ENCODE results near the gene RBP3.

RBP3 gene

DNA sequence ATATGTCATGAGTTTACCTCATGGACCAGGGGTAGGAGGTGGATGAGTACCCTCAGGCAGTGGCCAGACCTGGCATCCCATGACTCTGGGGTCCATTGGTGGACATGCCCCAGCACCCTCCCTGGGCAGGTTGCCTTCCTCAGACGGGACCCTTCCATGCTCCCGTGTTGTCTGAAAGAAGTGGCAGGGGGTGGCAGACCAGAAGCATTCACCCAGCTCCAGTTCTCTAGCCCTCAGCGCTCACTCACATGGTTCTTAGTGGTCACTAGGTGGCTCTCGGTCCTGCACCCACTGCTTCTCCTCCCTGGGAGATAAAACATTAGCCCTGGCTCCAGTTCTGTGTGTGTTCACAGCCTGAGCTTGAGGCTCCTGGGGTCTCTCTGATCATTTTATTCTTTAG is 6.0 kb downstream of the RBP3 start:
- in situ Hi-C loops (cut with MboI; ENCODE audit: low sequenced_read_pairs), result no loop called here

DNA sequence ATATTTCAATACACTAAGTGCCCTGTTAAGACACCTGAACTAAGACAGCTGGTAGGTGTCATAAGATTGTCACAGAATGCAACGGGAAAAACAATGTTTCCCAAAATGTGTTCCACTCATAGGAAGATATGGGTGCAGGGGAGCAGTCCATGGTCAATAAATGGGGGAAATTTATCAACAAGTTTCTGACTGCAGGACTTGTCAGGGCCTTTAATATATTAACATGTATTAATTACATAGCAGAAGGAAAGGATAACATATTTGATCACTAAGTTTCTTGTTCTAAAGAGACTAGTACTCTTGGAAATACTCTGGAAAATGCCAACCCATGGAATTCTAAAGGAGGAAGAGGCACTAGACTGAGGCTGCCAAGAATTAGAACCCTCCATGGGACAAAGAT is 6.7 kb downstream of the RBP3 start:
- in situ Hi-C loops (cut with MboI; ENCODE audit: low sequenced_read_pairs), result no loop called here

DNA sequence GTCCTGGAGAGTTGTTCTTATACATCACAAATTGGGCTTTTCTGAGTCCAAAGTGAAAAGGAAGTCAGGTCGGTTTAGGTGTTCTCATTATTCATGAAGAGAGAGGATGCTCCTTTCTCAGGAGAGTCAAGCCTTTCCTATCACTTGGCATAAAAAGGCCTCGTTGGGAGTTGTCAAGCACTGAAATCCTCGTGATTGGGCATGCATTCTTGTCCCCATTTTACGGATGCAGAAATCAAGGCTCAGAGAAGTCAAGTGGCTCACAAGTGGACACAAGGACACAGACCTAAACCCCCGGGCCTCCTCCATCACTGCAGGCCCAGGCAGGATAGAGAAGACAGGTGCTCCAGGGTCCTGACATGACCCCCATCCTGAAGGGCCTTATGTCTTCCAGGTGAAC is 8.5 kb downstream of the RBP3 start:
- in situ Hi-C loops (cut with MboI; ENCODE audit: low sequenced_read_pairs), result no loop called here

DNA sequence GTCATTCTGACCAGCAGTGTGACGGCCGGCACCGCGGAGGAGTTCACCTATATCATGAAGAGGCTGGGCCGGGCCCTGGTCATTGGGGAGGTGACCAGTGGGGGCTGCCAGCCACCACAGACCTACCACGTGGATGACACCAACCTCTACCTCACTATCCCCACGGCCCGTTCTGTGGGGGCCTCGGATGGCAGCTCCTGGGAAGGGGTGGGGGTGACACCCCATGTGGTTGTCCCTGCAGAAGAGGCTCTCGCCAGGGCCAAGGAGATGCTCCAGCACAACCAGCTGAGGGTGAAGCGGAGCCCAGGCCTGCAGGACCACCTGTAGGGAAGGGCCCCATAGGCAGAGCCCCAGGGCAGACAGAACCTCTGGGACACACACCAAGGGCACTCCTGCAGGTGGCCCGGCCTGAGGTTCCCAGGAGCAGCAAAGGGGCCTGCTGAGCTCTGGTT is 9.0 kb downstream of the RBP3 start:
- in situ Hi-C loops (cut with MboI; ENCODE audit: low sequenced_read_pairs), result no loop called here

DNA sequence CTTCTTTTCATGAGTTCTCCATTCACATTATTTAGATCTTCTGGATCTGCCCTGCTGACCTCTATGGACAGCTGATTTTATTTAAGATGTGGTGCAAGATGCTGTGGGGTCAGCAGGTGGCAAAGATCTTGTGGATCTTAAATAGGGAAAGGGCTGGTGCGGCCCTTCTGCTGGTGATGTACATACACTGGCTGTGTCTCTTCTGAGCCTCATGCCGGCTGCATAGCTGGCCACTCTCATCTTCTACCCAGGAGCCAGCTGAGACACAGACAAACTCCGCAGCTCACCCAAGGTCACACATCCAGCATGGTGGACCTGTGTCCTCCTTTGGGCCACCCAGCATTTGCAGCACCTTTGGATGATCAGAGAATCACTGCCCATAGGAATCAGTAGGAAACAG is 9.7 kb downstream of the RBP3 start:
- in situ Hi-C loops (cut with MboI; ENCODE audit: low sequenced_read_pairs), result no loop called here

DNA sequence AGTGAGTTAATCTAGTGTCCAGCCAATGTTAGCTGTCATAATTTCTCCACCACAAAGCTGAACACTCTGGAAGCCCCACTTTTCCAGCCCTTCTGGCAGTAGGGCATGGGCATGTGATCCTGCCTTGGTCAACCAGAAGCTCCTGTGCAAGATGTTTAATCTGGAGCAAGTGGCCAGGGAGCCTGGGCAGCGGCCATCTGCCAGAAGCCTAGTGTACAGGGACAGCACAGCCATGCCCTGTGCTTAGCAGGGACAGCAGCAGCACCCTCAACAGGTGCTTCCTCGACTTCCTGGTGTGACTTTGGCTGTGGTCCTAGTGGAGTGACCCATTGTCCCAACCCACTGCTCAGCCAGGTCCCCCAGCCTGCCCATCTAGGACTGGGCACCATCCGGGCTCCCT is 10.3 kb downstream of the RBP3 start:
- in situ Hi-C loops (cut with MboI; ENCODE audit: low sequenced_read_pairs), result no loop called here

DNA sequence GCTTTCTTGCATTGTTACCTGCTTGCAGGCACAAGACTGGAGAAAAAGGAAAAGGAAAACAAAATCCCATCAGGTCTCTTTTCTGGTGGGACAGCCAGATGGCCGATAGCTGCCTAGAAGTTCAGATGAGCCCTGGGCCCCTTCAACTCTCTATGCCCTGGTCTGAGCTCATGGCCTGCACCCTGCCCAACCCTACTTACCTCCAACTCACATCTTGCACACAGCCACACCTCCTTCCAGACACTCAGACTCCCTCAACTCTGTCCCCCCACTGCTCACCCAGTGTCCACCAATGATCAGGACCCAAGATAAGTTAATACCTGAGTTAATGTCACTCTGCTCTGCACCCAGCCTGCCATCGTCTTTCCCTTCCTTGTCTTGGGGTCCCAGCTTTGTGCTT is 10.9 kb downstream of the RBP3 start:
- in situ Hi-C loops (cut with MboI; ENCODE audit: low sequenced_read_pairs), result no loop called here

DNA sequence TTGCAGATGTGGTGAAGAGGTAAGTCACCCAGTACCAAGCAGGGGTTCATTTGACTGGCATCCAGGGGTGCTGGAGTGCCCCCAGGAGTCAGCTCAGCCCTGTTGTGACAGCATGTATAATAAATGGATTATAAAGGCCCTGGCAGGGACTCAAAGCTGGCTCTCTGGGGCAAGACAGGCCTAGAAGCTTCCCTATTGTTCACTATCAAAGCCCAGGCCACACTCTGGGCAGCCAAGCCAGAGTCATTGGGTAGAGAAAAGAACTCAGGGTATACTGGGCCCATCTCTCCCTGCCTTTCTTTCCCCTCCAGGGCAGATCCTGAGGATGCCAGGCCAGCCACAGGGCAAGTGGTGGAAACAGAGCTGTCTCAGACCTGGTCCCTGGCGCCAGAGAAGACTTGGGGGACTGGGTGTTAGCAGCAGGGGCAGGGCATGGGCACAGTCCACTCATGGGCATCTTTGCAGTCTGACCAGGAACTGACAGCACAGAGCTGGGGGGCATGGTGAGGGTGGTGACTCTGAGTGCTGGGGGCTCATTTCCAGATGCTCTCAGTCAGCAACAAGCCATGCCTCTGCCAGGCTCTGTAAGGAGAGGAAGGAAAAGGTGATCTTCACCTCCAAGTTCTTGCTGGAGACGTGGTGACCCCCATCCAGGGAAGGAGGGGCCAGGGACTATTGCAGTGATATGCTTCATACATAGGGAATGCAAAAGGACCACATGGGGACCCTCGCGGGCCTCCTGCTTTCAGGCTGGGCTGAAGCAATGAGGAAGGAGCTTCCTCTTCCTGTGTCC is 11.7 kb downstream of the RBP3 start:
- in situ Hi-C loops (cut with MboI; ENCODE audit: low sequenced_read_pairs), result no loop called here

DNA sequence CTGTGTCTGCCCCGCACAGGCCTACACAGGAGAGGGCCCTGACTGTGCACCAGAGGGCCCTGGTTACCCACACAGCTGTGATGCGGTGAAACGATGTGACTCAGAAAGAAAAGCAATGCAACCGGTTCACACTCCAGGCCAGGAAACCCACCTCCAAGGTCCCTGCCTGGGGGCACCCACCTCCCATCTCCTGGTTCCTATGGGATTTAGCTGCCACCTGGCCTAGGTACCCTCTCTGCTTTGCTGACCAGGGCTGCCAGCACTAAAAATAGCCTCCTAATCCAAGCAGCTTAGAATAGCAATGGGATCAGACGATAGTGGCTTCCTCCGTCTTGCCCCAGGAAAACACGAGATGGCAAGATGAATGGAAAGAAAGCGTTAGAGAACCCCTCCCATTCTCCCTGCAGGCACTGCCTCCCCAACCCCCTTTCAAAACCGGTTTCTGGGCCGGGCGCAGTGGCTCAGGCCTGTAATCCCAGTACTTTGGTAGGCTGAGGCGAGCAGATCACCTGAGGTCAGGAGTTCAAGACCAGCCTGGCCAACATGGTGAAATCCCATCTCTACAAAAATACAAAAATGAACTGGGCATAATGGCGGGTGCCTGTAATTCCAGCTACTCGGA is 12.4 kb downstream of the RBP3 start:
- in situ Hi-C loops (cut with MboI; ENCODE audit: low sequenced_read_pairs), result no loop called here

DNA sequence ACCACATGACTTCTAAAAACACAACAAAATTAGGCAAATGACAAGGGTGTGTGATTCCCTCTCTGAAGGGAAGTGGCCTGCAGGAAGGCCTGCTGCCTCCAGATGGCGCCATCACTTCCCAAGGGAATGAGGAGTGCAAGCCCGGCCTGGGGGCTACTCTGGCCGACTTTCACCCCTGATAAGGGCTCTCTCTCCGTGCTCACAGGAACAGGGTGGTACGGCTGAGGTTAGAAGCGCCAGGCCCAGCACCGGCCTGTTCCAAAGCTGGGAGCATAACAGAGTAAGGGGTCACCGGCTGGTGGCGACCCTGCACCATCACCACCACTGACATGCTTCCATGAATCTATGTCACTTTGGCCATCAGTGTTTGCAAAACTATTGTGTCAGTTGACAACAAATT is 13.1 kb downstream of the RBP3 start:
- in situ Hi-C loops (cut with MboI; ENCODE audit: low sequenced_read_pairs), result no loop called here

DNA sequence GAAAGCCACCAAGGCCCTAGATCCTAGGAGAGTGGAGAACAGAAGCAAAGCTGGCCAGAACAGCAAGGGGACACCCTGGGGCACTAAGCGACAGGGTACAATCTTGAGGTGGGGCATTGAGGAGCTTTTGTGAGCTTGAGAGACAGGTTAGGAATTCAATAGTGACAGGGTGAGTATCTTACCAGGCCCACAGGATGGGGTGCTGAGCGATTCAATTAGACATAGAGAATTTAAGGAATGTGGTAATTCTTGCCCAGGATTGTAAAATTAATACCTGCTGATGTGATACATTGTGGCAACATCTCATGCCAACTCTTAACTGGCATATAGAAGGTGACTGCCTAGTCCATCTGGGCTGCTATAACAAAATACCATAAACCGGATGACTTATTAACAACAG is 14.0 kb downstream of the RBP3 start:
- in situ Hi-C loops (cut with MboI; ENCODE audit: low sequenced_read_pairs), result no loop called here

DNA sequence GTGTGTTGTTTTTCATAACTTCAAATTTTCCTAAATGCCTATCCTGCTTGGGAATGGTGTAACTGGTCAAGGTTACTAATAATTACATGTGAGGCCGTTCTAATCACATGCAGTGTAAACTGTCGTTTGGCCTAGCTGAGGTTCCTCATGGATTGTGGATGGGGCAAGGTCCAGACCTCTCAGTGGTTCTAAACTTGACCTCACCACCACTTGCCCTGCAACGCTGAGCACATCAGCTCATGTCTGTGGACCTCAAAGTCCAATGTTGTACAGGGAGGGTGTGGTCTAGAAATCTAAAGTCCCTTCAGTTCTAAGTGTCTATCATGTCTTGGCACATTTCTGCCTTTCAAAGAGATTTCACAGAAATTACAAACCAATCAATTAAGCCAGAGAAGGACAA is 15.6 kb downstream of the RBP3 start:
- in situ Hi-C loops (cut with MboI; ENCODE audit: low sequenced_read_pairs), result no loop called here

DNA sequence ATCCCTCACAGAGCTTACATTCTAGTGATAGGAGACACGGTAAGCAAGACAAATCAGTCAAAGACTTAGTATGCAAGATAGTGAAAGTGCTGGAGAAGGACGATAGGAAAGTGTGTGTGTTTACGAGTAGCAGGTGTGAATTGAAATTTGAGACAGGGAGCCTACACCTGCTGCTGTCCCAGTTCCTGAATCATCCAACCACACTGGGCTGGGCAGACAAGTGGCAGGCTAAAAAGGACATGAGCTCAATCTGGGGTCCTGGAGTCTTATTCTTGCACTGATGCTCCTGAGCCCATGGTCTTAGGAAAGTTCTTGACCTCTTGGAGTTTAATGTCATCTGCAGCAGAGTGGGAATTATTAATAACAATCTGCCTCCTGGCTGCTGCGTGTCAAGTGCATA is 16.2 kb downstream of the RBP3 start:
- in situ Hi-C loops (cut with MboI; ENCODE audit: low sequenced_read_pairs), result no loop called here

DNA sequence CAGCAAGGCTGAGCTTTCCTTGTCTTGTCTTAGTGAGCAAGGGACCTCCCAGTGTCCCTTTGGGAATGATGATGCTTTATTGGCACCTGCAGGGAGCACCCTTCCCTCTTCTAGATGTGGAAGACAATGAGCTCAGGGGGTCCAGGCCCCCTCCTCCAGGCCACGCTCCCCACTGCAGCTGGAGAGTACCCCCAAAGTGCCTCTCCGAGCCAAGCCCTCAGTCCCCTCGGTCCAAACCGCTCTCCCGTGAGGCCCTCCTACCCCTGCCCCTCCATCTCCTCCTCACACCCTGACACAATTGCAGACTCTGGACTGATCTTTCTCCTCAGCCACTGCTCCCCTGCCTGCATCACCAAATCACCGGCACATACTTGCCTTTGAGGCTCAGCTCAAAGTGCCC is 16.7 kb downstream of the RBP3 start:
- in situ Hi-C loops (cut with MboI; ENCODE audit: low sequenced_read_pairs), result no loop called here

DNA sequence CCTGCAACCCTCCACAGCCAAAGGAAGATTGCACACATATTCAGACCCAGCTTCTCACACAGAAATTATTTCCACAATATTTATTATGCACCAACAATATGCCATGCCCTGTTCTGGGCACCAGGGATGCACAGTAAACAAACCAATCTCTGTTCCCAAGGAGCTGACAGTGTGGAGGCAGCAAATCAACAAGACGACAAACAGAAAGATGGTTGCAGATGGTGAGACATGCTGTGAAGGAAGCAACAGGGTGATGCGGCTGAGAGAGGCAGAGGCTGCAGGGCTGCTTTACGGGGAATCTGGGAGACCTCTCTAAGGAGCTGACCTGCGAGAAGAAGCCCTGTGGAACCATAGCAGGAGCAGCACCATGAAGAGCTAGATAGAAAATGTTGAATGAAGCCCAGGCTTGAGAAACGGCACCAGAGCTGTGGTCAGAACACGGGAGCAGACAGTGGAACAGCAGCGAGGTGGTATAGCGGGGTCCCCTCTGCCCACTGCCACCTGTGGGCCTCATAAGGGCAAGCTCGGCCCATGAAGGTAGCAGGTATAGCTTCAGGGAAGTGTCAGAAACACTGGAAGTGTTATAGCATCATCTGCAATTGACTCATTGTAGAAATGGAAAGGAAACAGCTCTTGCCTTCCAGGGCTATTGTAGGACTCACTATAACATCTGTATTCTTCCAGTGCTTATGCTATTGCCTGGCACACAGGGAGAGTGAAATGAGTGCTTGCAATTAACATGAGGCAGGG is 17.4 kb downstream of the RBP3 start:
- in situ Hi-C loops (cut with MboI; ENCODE audit: low sequenced_read_pairs), result no loop called here

DNA sequence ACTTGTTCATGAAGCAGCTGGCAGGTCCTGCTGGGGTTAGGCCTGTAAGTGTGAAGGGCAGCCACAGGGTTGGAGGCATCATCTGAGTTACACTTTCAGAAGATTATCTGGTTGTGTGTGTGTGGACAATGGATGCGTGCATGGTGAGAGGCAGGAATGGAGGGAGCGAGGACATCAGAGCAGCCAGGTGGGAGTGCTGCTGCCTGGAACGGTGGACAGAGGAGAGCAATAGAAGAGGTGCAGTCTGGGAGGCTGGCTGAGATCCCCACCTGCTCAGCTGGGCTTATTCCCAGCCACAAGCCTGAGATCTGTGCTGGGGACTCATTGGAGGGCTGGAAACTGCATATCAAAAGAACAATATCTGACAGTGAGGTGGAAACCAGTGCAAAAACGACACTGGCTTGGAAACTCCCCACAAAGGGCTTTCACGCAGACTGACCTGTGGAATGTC is 18.0 kb downstream of the RBP3 start:
- in situ Hi-C loops (cut with MboI; ENCODE audit: low sequenced_read_pairs), result no loop called here

DNA sequence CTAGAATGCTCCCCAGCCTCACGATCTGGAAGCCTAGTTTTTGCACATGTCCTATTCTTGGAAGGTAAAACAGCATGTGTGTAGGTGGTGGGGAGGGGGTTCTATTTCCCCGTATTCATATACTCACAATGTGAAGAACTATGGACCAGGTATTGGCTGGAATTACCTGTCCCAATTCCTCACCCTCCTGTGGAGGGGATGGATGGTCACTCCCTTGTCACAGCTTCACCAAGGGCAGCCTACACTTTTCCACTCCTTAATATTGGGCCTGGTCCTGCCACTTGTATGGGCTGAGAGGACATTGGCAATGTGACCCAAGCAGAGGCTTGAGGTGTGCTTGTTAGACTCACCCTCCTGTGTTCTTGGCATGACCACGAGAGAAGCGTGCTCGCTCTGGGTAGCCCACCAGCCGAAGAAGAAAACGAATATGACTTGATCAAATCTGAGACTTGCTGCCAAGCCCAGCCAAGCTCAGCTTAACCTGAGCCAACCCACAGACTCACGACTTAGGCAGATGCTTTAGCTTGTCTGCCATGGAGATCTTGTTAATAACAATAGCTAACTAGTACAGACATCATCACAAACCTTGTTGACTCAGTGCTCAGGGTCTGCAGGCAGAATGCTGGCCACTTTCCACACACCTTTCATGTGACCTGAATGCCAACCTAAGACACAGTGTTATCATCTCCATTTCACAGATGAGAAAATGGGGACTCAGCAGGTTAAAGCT is 18.7 kb downstream of the RBP3 start:
- in situ Hi-C loops (cut with MboI; ENCODE audit: low sequenced_read_pairs), result no loop called here

DNA sequence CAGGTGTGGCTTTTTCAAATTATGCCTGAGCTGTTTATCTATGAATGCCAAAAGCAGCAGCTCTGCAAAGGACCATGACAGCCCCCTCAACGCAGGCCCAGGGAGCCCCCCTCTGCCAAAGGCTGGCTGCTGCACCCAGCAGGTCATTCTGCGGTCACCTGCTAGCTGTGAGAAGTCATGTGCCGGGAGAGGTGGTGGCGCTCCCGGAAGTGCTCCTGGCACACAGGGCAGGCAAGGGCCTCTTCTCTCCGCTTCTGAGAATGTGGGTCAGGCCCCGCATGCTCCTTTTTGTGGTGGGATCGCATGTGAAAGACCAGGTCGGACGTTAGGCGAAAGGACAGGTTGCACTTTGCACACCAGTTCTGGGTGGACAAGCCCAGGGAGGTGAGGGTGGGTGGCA is 19.5 kb downstream of the RBP3 start:
- in situ Hi-C loops (cut with MboI; ENCODE audit: low sequenced_read_pairs), result no loop called here

DNA sequence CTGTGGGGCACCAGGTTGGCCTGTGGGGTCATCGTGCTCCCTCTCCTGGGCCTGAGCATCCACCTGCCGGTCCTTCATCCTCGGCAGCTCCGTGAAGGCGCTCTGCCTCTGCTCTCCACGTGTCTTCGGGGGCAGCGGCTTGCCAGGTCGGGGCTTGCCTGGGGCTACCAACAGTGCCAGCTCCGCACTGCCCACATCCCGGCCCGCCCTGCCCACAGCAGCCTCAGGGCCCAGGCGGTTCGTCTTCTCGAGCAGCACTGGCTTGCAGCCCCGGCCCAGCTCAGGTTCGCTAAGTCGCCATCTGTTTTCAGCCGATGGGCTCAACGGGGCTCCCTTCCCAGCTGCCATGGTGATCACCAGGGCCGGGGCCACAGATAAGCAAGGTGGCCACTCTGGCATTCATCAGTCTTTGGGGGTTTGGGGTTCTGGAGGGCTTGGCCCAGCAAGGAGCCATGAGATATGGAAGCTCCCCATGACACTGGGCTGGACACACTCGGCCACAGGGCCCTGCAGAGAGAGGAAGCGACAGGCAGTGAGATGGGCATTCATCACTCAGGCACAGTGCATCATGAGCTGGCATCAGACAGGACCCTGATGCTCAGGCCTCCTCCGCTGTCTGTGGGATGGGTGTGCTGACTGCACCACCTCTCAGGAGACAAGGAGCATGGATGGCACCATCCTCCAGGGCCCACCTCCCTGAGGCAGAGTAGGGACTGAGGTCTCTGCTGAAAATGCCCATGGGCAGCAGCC is 20.4 kb downstream of the RBP3 start:
- in situ Hi-C loops (cut with MboI; ENCODE audit: low sequenced_read_pairs), result no loop called here

DNA sequence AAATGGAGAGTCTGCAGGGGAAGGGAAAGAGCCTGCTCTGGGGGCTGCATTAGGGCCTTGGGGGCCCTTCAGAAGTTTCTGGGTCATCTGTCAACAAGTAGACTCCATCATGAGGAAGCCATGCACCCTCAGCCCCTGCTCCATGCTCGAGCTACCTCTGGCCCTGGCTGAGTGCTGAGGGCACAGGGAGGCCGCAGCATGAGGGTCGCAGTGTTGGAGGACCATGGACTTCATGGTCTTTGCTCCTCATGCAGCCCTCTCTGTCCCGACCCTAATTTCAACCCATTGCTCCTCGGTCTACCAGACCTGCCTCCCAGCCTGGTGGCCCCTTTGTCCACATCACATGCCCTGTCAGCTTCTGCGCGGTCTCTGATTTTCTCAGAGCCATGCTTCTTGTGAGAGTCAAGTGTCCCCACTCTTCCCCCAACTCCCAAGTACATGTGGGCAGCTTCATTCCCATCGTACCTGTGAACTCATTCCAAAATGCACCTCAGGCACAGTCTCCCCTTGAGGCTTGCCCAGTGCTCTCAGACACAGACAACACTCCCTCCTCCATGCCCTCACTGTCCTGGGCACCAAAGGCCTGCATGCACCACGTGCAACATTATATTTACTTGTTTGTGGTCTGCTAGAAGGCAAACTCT is 21.2 kb downstream of the RBP3 start:
- in situ Hi-C loops (cut with MboI; ENCODE audit: low sequenced_read_pairs), result no loop called here

Data from HL-60/S4 treated with retinoic acid at 250 ng/mL for 4 days and 3 days (cell line).